ENCODE measurements around the gene MKLN1.
"Not testable (repeated sequence)": the region's sequence is repeated elsewhere in the genome, so short reads cannot be mapped to it uniquely, and the experiment has no call there.

The MKLN1 gene

GRCh38 chr7:131500357-131500756, 172.7 kb downstream of the MKLN1 start:
- DNase-seq (ENCODE audit: low spot score): no peak
- no peak for TF ChIP-seq CTCF (IDR thresholded peaks at IDR 0.05; ENCODE audit: extremely low read depth, missing control alignments)

- no peak for TF ChIP-seq CTCF (IDR thresholded peaks at IDR 0.05; ENCODE audit: extremely low read depth, missing control alignments)
- DNase-seq (ENCODE audit: low spot score): peak; percentile 44
These were observed 173.7 kb downstream of the MKLN1 start for GRCh38 chr7:131501422-131501821.

GRCh38 chr7:131501930-131502685, 174.4 kb downstream of the MKLN1 start:
- TF ChIP-seq CTCF (IDR thresholded peaks at IDR 0.05; ENCODE audit: extremely low read depth, missing control alignments): no peak
- no peak for DNase-seq (ENCODE audit: low spot score)

GRCh38 chr7:131502810-131503508, 175.3 kb downstream of the MKLN1 start:
- DNase-seq (ENCODE audit: low spot score): no peak
- no peak for TF ChIP-seq CTCF (IDR thresholded peaks at IDR 0.05; ENCODE audit: extremely low read depth, missing control alignments)

GRCh38 chr7:131503639-131504038, 176.0 kb downstream of the MKLN1 start:
- no peak for TF ChIP-seq CTCF (IDR thresholded peaks at IDR 0.05; ENCODE audit: extremely low read depth, missing control alignments)

GRCh38 chr7:131504157-131504899, 176.7 kb downstream of the MKLN1 start:
- no peak for DNase-seq (ENCODE audit: low spot score)
- no peak for TF ChIP-seq CTCF (IDR thresholded peaks at IDR 0.05; ENCODE audit: extremely low read depth, missing control alignments)

More at GRCh38 chr7:131503639-131504038, 176.0 kb downstream of the MKLN1 start:
- DNase-seq (ENCODE audit: low spot score): no peak

GRCh38 chr7:131505037-131505620, 177.5 kb downstream of the MKLN1 start:
- not testable (repeated sequence) for DNase-seq (ENCODE audit: low spot score)
